CD4-positive, CD25-positive, alpha-beta regulatory T cell (primary cell): ENCODE measurements around the gene WRNIP1. TPM values are rescaled to one million over a fixed set of nuclear protein-coding genes. Genes with fewer than 3 reads are reported as not detected.

Experiments
- ATAC-seq, 2 donors: fragments of 150-1000 bp; cut with Tn5 transposase; one replicate each; pipeline ENCODE4 v1.10.0; 2021; ENCODE audit warnings: low read depth in 2 of 2, moderate number of reproducible peaks in 2 of 2, moderate library complexity in 1 of 2
- DNase-seq, 3 donors: peaks; one replicate each; pipeline versions ENCODE4 v3.0.0 to v3.0.0-alpha.2; 2012 to 2022; ENCODE audit warnings: mixed read lengths in 1 of 3
- H3K27ac ChIP-seq: one replicate; pipeline ENCODE4 v1.7.0; 2013; ENCODE audit warnings: mild to moderate bottlenecking, low read length; ENCODE audit not compliant: insufficient read depth, poor library complexity, severe bottlenecking
- H3K27me3 ChIP-seq: one replicate; pipeline ENCODE4 v1.7.0; 2013; ENCODE audit warnings: low read length; ENCODE audit not compliant: control insufficient read depth, insufficient read depth
- H3K36me3 ChIP-seq: one replicate; pipeline ENCODE4 v1.7.0; 2013; ENCODE audit warnings: mild to moderate bottlenecking, low read length, moderate library complexity; ENCODE audit not compliant: control insufficient read depth, insufficient read depth
- H3K4me1 ChIP-seq: 2 replicates; pipeline ENCODE4 v1.7.0; 2013; ENCODE audit warnings: mild to moderate bottlenecking, low read length; ENCODE audit not compliant: insufficient read depth, control insufficient read depth, poor library complexity, severe bottlenecking
- H3K4me3 ChIP-seq: one replicate; pipeline ENCODE4 v1.7.0; 2013; ENCODE audit warnings: low read depth, mild to moderate bottlenecking, low read length, moderate library complexity
- H3K9me3 ChIP-seq, 2 experiments: 1 replicate in 1 of 2; 2 replicates in 1 of 2; pipeline ENCODE4 v1.7.0; 2013; ENCODE audit warnings: low read length in 2 of 2, mild to moderate bottlenecking in 1 of 2, moderate library complexity in 1 of 2; ENCODE audit not compliant: control insufficient read depth in 2 of 2
- H3K27ac Mint-ChIP-seq, 3 donors: one replicate each; pipeline ENCODE4 v1.8.0; 2020 to 2022; ENCODE audit warnings: mild to moderate bottlenecking in 3 of 3, mixed read lengths in 3 of 3, moderate library complexity in 2 of 3
- H3K27me3 Mint-ChIP-seq: one replicate; pipeline ENCODE4 v1.8.0; 2022; ENCODE audit warnings: mild to moderate bottlenecking, mixed read lengths
- H3K36me3 Mint-ChIP-seq: one replicate; pipeline ENCODE4 v1.8.0; 2020; ENCODE audit warnings: mixed read lengths
- H3K4me1 Mint-ChIP-seq, 4 donors: one replicate each; pipeline ENCODE4 v1.8.0; 2020 to 2022; ENCODE audit warnings: mixed read lengths in 4 of 4, mild to moderate bottlenecking in 1 of 4
- H3K4me3 Mint-ChIP-seq, 4 donors: one replicate each; pipeline ENCODE4 v1.8.0; 2020 to 2022; ENCODE audit warnings: mild to moderate bottlenecking in 4 of 4, mixed read lengths in 4 of 4, moderate library complexity in 3 of 4
- H3K9me3 Mint-ChIP-seq, 7 donors: one replicate each; pipeline ENCODE4 v1.8.0; 2020 to 2022; ENCODE audit warnings: mixed read lengths in 7 of 7, mild to moderate bottlenecking in 3 of 7, moderate library complexity in 2 of 7
- polyA plus RNA-seq, 4 donors: library from polyadenylated mRNA; unstranded; fragments of 300-500 nt; fragmentation: Illumina TruSeq; gene quantifications; one replicate each; pipeline ENCODE4 v1.2.3, GENCODE V29; 2021
- total RNA-seq: library from RNA; stranded (reverse); gene quantifications from one replicate; pipeline ENCODE4 v1.2.3, GENCODE V29; 2022

The WRNIP1 gene
- total and polyA plus RNA-seq, 5 donors from 2014 or later = 29.6 to 36.7 (median 31.5) TPM

- Histone ChIP-seq H3K27me3 (no peaks in the 10 kb centered on the region), H3K36me3 (no peaks in the 10 kb centered on the region), H3K27ac (no peak overlapping the region), H3K4me1 (no peaks in the 10 kb centered on the region), H3K9me3 (no peaks in the 10 kb centered on the region), H3K4me3 (no peak overlapping the region)
- H3K36me3 Mint-ChIP-seq = peaks cover 3% of the 10 kb centered on the region
- ATAC-seq (no peak), DNase-seq (no peak)
- H3K9me3 Mint-ChIP-seq = peaks cover 0 to 1% (median 0%) of the 10 kb centered on the region in 7 donors
- H3K4me1 Mint-ChIP-seq = peaks cover 0 to 13% (median 4%) of the 10 kb centered on the region in 4 donors
- no peak overlapping the region for H3K27ac Mint-ChIP-seq
- no peaks in the 10 kb centered on the region for H3K27me3 Mint-ChIP-seq
- H3K4me3 Mint-ChIP-seq = no peak overlapping the region
Observed at GRCh38 chr6:2806644-2807043, 41.5 kb downstream of the WRNIP1 start.

GRCh38 chr6:2807342-2808090 lies 42.3 kb downstream of the WRNIP1 start:
- H3K27me3 Mint-ChIP-seq = no peaks in the 10 kb centered on the region
- Histone ChIP-seq H3K9me3 (no peaks in the 10 kb centered on the region), H3K36me3 (no peaks in the 10 kb centered on the region), H3K27me3 (no peaks in the 10 kb centered on the region), H3K4me3 (no peak overlapping the region), H3K27ac (no peak overlapping the region), H3K4me1 (no peaks in the 10 kb centered on the region)
- no peak overlapping the region for H3K27ac Mint-ChIP-seq
- ATAC-seq = no peak
- no peak for DNase-seq
- H3K36me3 Mint-ChIP-seq = peaks cover 3% of the 10 kb centered on the region
- H3K9me3 Mint-ChIP-seq = peaks cover 0 to 6% (median 0%) of the 10 kb centered on the region in 7 donors
- peaks cover 0 to 13% (median 4%) of the 10 kb centered on the region in 4 donors for H3K4me1 Mint-ChIP-seq
- H3K4me3 Mint-ChIP-seq = no peak overlapping the region

- H3K4me1 Mint-ChIP-seq = peaks cover 0 to 13% (median 4%) of the 10 kb centered on the region in 4 donors
Observed at GRCh38 chr6:2809015-2809414, 43.8 kb downstream of the WRNIP1 start.

GRCh38 chr6:2810092-2810671 lies 45.0 kb downstream of the WRNIP1 start:
- peaks cover 3% of the 10 kb centered on the region for H3K36me3 Mint-ChIP-seq
- Histone ChIP-seq H3K36me3 (no peaks in the 10 kb centered on the region), H3K9me3 (peaks cover 0 to 2% of the 10 kb centered on the region in 2 experiments), H3K27ac (no peak overlapping the region), H3K4me3 (no peak overlapping the region), H3K4me1 (no peaks in the 10 kb centered on the region), H3K27me3 (no peaks in the 10 kb centered on the region)
- H3K4me3 Mint-ChIP-seq = no peak overlapping the region
- peaks cover 0 to 13% (median 4%) of the 10 kb centered on the region in 4 donors for H3K4me1 Mint-ChIP-seq
- H3K27ac Mint-ChIP-seq = no peak overlapping the region
- ATAC-seq (no peak), DNase-seq (no peak)
- H3K9me3 Mint-ChIP-seq = peaks cover 0 to 7% (median 3%) of the 10 kb centered on the region in 7 donors
- no peaks in the 10 kb centered on the region for H3K27me3 Mint-ChIP-seq

More at GRCh38 chr6:2809015-2809414, 43.8 kb downstream of the WRNIP1 start:
- H3K9me3 ChIP-seq = no peaks in the 10 kb centered on the region
- DNase-seq (no peak), ATAC-seq (no peak)
- no peaks in the 10 kb centered on the region for H3K36me3 ChIP-seq
- no peak overlapping the region for H3K27ac Mint-ChIP-seq
- H3K27me3 Mint-ChIP-seq = no peaks in the 10 kb centered on the region
- no peaks in the 10 kb centered on the region for H3K4me1 ChIP-seq
- no peak overlapping the region for H3K27ac ChIP-seq
- peaks cover 3% of the 10 kb centered on the region for H3K36me3 Mint-ChIP-seq
- H3K9me3 Mint-ChIP-seq = peaks cover 0 to 6% (median 3%) of the 10 kb centered on the region in 7 donors
- no peak overlapping the region for H3K4me3 ChIP-seq
- no peaks in the 10 kb centered on the region for H3K27me3 ChIP-seq
- H3K4me3 Mint-ChIP-seq = no peak overlapping the region

GRCh38 chr6:2812695-2813094 lies 47.5 kb downstream of the WRNIP1 start:
- no peak for DNase-seq
- no peak for ATAC-seq
- H3K27ac ChIP-seq = no peak overlapping the region
- H3K4me1 ChIP-seq = no peaks in the 10 kb centered on the region
- H3K27me3 ChIP-seq = no peaks in the 10 kb centered on the region
- Mint-ChIP-seq H3K36me3 (no peaks in the 10 kb centered on the region), H3K4me3 (no peak overlapping the region), H3K9me3 (peaks cover 1 to 21% (median 7%) of the 10 kb centered on the region in 7 donors), H3K27me3 (peaks cover 9% of the 10 kb centered on the region), H3K27ac (no peak overlapping the region), H3K4me1 (peaks cover 0 to 15% (median 5%) of the 10 kb centered on the region in 4 donors)
- no peaks in the 10 kb centered on the region for H3K36me3 ChIP-seq
- H3K4me3 ChIP-seq = no peak overlapping the region
- peaks cover 12 to 17% of the 10 kb centered on the region in 2 experiments for H3K9me3 ChIP-seq

GRCh38 chr6:2816158-2816557 lies 51.0 kb downstream of the WRNIP1 start:
- Mint-ChIP-seq H3K27ac (no peak overlapping the region), H3K27me3 (peaks cover 16% of the 10 kb centered on the region), H3K36me3 (no peaks in the 10 kb centered on the region), H3K4me1 (peaks cover 0 to 9% (median 2%) of the 10 kb centered on the region in 4 donors), H3K9me3 (peaks cover 1 to 21% (median 7%) of the 10 kb centered on the region in 7 donors), H3K4me3 (no peak overlapping the region)
- H3K27ac ChIP-seq = no peak overlapping the region
- H3K4me1 ChIP-seq = no peaks in the 10 kb centered on the region
- DNase-seq (no peak), ATAC-seq (no peak)
- no peak overlapping the region for H3K4me3 ChIP-seq
- H3K27me3 ChIP-seq = no peaks in the 10 kb centered on the region
- H3K36me3 ChIP-seq = no peaks in the 10 kb centered on the region
- peaks cover 12 to 17% of the 10 kb centered on the region in 2 experiments for H3K9me3 ChIP-seq

GRCh38 chr6:2817903-2818443 lies 52.8 kb downstream of the WRNIP1 start:
- no peak overlapping the region for H3K27ac Mint-ChIP-seq
- no peak overlapping the region for H3K27ac ChIP-seq

More at GRCh38 chr6:2817903-2818443, 52.8 kb downstream of the WRNIP1 start:
- no peak for DNase-seq
- Histone ChIP-seq H3K4me1 (no peaks in the 10 kb centered on the region), H3K9me3 (peaks cover 12 to 17% of the 10 kb centered on the region in 2 experiments), H3K27me3 (no peaks in the 10 kb centered on the region), H3K4me3 (no peak overlapping the region), H3K36me3 (no peaks in the 10 kb centered on the region)
- ATAC-seq = no peak
- no peak overlapping the region for H3K4me3 Mint-ChIP-seq
- H3K36me3 Mint-ChIP-seq = no peaks in the 10 kb centered on the region
- peaks cover 0 to 9% (median 2%) of the 10 kb centered on the region in 4 donors for H3K4me1 Mint-ChIP-seq
- H3K27me3 Mint-ChIP-seq = peaks cover 18% of the 10 kb centered on the region
- H3K9me3 Mint-ChIP-seq = peaks cover 1 to 19% (median 6%) of the 10 kb centered on the region in 7 donors
